Muscle layer of duodenum (tissue), 2 donors: ENCODE data around the gene MBNL2.
A peak's percentile ranks its signal among the peaks of the same experiment; 100 is the strongest.

Experiments used
- H3K27ac ChIP-seq: one replicate; pipeline ENCODE4 v1.7.0; 2013; ENCODE audit warnings: mild to moderate bottlenecking, low read length
- H3K27me3 ChIP-seq: one replicate; pipeline ENCODE4 v1.7.0; 2013; ENCODE audit warnings: low read depth, mild to moderate bottlenecking, control low read depth, low read length
- H3K36me3 ChIP-seq, 2 donors: one replicate each; pipeline ENCODE4 v1.7.0; 2013; ENCODE audit warnings: low read length in 2 of 2, control low read depth in 1 of 2, mild to moderate bottlenecking in 1 of 2; ENCODE audit not compliant: insufficient read depth in 2 of 2, control insufficient read depth in 1 of 2
- H3K4me1 ChIP-seq, 2 donors: one replicate each; pipeline ENCODE4 v1.7.0; 2013; ENCODE audit warnings: low read length in 2 of 2, mild to moderate bottlenecking in 2 of 2, control low read depth in 1 of 2, moderate library complexity in 1 of 2; ENCODE audit not compliant: insufficient read depth in 2 of 2, control insufficient read depth in 1 of 2
- H3K4me3 ChIP-seq, 2 donors: one replicate each; pipeline ENCODE4 v1.7.0; 2013; ENCODE audit warnings: low read length in 2 of 2, low read depth in 1 of 2, mild to moderate bottlenecking in 1 of 2
- H3K9me3 ChIP-seq, 2 donors: one replicate each; pipeline ENCODE4 v1.7.0; 2013; ENCODE audit warnings: low read length in 2 of 2, control low read depth in 1 of 2, mild to moderate bottlenecking in 1 of 2; ENCODE audit not compliant: control insufficient read depth in 1 of 2
- donor health status: healthy.

MBNL2 gene

GRCh38 chr13:97376981-97377380 lies 154.8 kb downstream of the MBNL2 start:
- Histone ChIP-seq H3K9me3 (no peaks in the 10 kb centered on the region), H3K27ac (no peak overlapping the region), H3K4me1 (peaks cover 0 to 8% of the 10 kb centered on the region in 2 donors), H3K36me3 (peaks cover 16 to 23% of the 10 kb centered on the region in 2 donors), H3K27me3 (no peaks in the 10 kb centered on the region), H3K4me3 (no peak overlapping the region)

GRCh38 chr13:97379386-97379785 lies 157.3 kb downstream of the MBNL2 start:
- Histone ChIP-seq H3K4me3 (no peak overlapping the region), H3K4me1 (peaks cover 0 to 3% of the 10 kb centered on the region in 2 donors), H3K27ac (no peak overlapping the region), H3K9me3 (no peaks in the 10 kb centered on the region), H3K36me3 (peaks cover 24 to 28% of the 10 kb centered on the region in 2 donors), H3K27me3 (no peaks in the 10 kb centered on the region)

- H3K4me1 ChIP-seq, result peaks cover 5 to 11% of the 10 kb centered on the region in 2 donors
- no peak overlapping the region for H3K27ac ChIP-seq
- peaks cover 16 to 19% of the 10 kb centered on the region in 2 donors for H3K36me3 ChIP-seq
- H3K27me3 ChIP-seq, result no peaks in the 10 kb centered on the region
- H3K4me3 ChIP-seq, result no peak overlapping the region
- no peaks in the 10 kb centered on the region for H3K9me3 ChIP-seq
These were observed 158.6 kb downstream of the MBNL2 start for GRCh38 chr13:97380696-97381095.

GRCh38 chr13:97381189-97381588 lies 159.1 kb downstream of the MBNL2 start:
- peaks cover 16 to 18% of the 10 kb centered on the region in 2 donors for H3K36me3 ChIP-seq
- H3K27ac ChIP-seq, result no peak overlapping the region
- H3K4me3 ChIP-seq, result no peak overlapping the region
- H3K27me3 ChIP-seq, result no peaks in the 10 kb centered on the region
- H3K4me1 ChIP-seq, result peaks cover 5 to 11% of the 10 kb centered on the region in 2 donors
- H3K9me3 ChIP-seq, result no peaks in the 10 kb centered on the region

- Histone ChIP-seq H3K9me3 (no peaks in the 10 kb centered on the region), H3K27me3 (no peaks in the 10 kb centered on the region), H3K36me3 (peaks cover 15 to 16% of the 10 kb centered on the region in 2 donors), H3K4me3 (no peak overlapping the region), H3K27ac (no peak overlapping the region), H3K4me1 (peaks cover 5 to 11% of the 10 kb centered on the region in 2 donors)
These were observed 160.1 kb downstream of the MBNL2 start for GRCh38 chr13:97382276-97382675.

- H3K27me3 ChIP-seq, result no peaks in the 10 kb centered on the region
- H3K4me3 ChIP-seq, result no peak overlapping the region
- H3K36me3 ChIP-seq, result peaks cover 16 to 21% of the 10 kb centered on the region in 2 donors
- peaks cover 5 to 11% of the 10 kb centered on the region in 2 donors for H3K4me1 ChIP-seq
- no peaks in the 10 kb centered on the region for H3K9me3 ChIP-seq
- no peak overlapping the region for H3K27ac ChIP-seq
These were observed 162.2 kb downstream of the MBNL2 start for GRCh38 chr13:97384371-97384770.

- H3K27ac ChIP-seq, result no peak overlapping the region
- H3K27me3 ChIP-seq, result no peaks in the 10 kb centered on the region
- no peak overlapping the region for H3K4me3 ChIP-seq
- H3K36me3 ChIP-seq, result peaks cover 16 to 21% of the 10 kb centered on the region in 2 donors
- H3K4me1 ChIP-seq, result peaks cover 5 to 11% of the 10 kb centered on the region in 2 donors
- H3K9me3 ChIP-seq, result no peaks in the 10 kb centered on the region
These were observed 163.0 kb downstream of the MBNL2 start for GRCh38 chr13:97385146-97385545.

- Histone ChIP-seq H3K27ac (no peak overlapping the region), H3K36me3 (peaks cover 11 to 21% of the 10 kb centered on the region in 2 donors), H3K9me3 (no peaks in the 10 kb centered on the region), H3K4me1 (peaks cover 5 to 11% of the 10 kb centered on the region in 2 donors), H3K27me3 (no peaks in the 10 kb centered on the region), H3K4me3 (no peak overlapping the region)
These were observed 163.7 kb downstream of the MBNL2 start for GRCh38 chr13:97385854-97386253.

GRCh38 chr13:97386801-97387484 lies 164.8 kb downstream of the MBNL2 start:
- Histone ChIP-seq H3K36me3 (peaks cover 13 to 19% of the 10 kb centered on the region in 2 donors), H3K9me3 (no peaks in the 10 kb centered on the region), H3K4me3 (no peak overlapping the region), H3K4me1 (peaks cover 5 to 11% of the 10 kb centered on the region in 2 donors), H3K27me3 (no peaks in the 10 kb centered on the region), H3K27ac (peak overlapping the region; percentile 29)

GRCh38 chr13:97387485-97387839 lies 165.3 kb downstream of the MBNL2 start:
- no peaks in the 10 kb centered on the region for H3K9me3 ChIP-seq
- no peak overlapping the region for H3K4me3 ChIP-seq
- peaks cover 10 to 14% of the 10 kb centered on the region in 2 donors for H3K36me3 ChIP-seq
- peak overlapping the region; percentile 29 for H3K27ac ChIP-seq
- H3K27me3 ChIP-seq, result no peaks in the 10 kb centered on the region
- peaks cover 5 to 11% of the 10 kb centered on the region in 2 donors for H3K4me1 ChIP-seq

- Histone ChIP-seq H3K4me3 (no peak overlapping the region), H3K36me3 (peaks cover 7 to 12% of the 10 kb centered on the region in 2 donors), H3K27ac (no peak overlapping the region)
These were observed 165.8 kb downstream of the MBNL2 start for GRCh38 chr13:97387890-97388289.

GRCh38 chr13:97388373-97388772 lies 166.2 kb downstream of the MBNL2 start:
- Histone ChIP-seq H3K27ac (no peak overlapping the region), H3K27me3 (no peaks in the 10 kb centered on the region), H3K4me3 (no peak overlapping the region), H3K9me3 (no peaks in the 10 kb centered on the region), H3K36me3 (peaks cover 5 to 12% of the 10 kb centered on the region in 2 donors), H3K4me1 (peaks cover 5 to 11% of the 10 kb centered on the region in 2 donors)

More at GRCh38 chr13:97387890-97388289, 165.8 kb downstream of the MBNL2 start:
- Histone ChIP-seq H3K27me3 (no peaks in the 10 kb centered on the region), H3K9me3 (no peaks in the 10 kb centered on the region), H3K4me1 (peaks cover 5 to 11% of the 10 kb centered on the region in 2 donors)
